T-helper 2 cell treated with Interferon-gamma antibody and Interleukin-4, amounts not matched to agents 5 μg/mL and 100 μg/mL, for 36 hours (primary cell): ENCODE measurements around the gene RPP40.
A peak's percentile ranks its signal among the peaks of the same experiment; 100 is the strongest.

Source experiments
- DNase-seq: peaks from one replicate; pipeline ENCODE4 v3.0.0; 2021; ENCODE audit warnings: low spot score
- H3K27ac Mint-ChIP-seq: one replicate; pipeline ENCODE4 v1.8.0; 2021; ENCODE audit warnings: mild to moderate bottlenecking, mixed read lengths
- H3K27me3 Mint-ChIP-seq: one replicate; pipeline ENCODE4 v1.8.0; 2021; ENCODE audit warnings: low read depth, mixed read lengths
- H3K36me3 Mint-ChIP-seq: one replicate; pipeline ENCODE4 v1.8.0; 2021; ENCODE audit warnings: low read depth, mixed read lengths
- H3K4me1 Mint-ChIP-seq: one replicate; pipeline ENCODE4 v1.8.0; 2021; ENCODE audit warnings: low read depth, mixed read lengths
- H3K4me3 Mint-ChIP-seq: one replicate; pipeline ENCODE4 v1.8.0; 2022; ENCODE audit warnings: mild to moderate bottlenecking, moderate library complexity, mixed read lengths
- H3K9me3 Mint-ChIP-seq: one replicate; pipeline ENCODE4 v1.8.0; 2021; ENCODE audit warnings: mixed read lengths

RPP40 gene

GRCh38 chr6:5004373-5005037 is 668 bp upstream of the RPP40 start:
- H3K4me1 Mint-ChIP-seq, result peaks cover 9% of the 10 kb centered on the region
- DNase-seq, result no peak
- no peaks in the 10 kb centered on the region for H3K36me3 Mint-ChIP-seq
- H3K27ac Mint-ChIP-seq, result peak overlapping the region; percentile 89
- peak overlapping the region; percentile 89 for H3K4me3 Mint-ChIP-seq
- H3K9me3 Mint-ChIP-seq, result no peaks in the 10 kb centered on the region
- no peaks in the 10 kb centered on the region for H3K27me3 Mint-ChIP-seq

GRCh38 chr6:4999586-4999985 is 4.3 kb downstream of the RPP40 start:
- Mint-ChIP-seq H3K9me3 (no peaks in the 10 kb centered on the region), H3K27me3 (no peaks in the 10 kb centered on the region), H3K36me3 (peaks cover 3% of the 10 kb centered on the region), H3K4me3 (no peak overlapping the region), H3K27ac (no peak overlapping the region), H3K4me1 (peaks cover 7% of the 10 kb centered on the region)
- DNase-seq, result no peak

GRCh38 chr6:4997862-4998261 is 6.0 kb downstream of the RPP40 start:
- peaks cover 5% of the 10 kb centered on the region for H3K36me3 Mint-ChIP-seq

GRCh38 chr6:4994741-4995140 is 9.1 kb downstream of the RPP40 start:
- Mint-ChIP-seq H3K4me1 (no peaks in the 10 kb centered on the region), H3K4me3 (no peak overlapping the region), H3K9me3 (no peaks in the 10 kb centered on the region), H3K36me3 (peaks cover 5% of the 10 kb centered on the region), H3K27ac (no peak overlapping the region), H3K27me3 (no peaks in the 10 kb centered on the region)
- no peak for DNase-seq

More at GRCh38 chr6:4997862-4998261, 6.0 kb downstream of the RPP40 start:
- no peaks in the 10 kb centered on the region for H3K9me3 Mint-ChIP-seq
- DNase-seq, result no peak
- no peak overlapping the region for H3K4me3 Mint-ChIP-seq
- H3K4me1 Mint-ChIP-seq, result no peaks in the 10 kb centered on the region
- H3K27me3 Mint-ChIP-seq, result no peaks in the 10 kb centered on the region
- no peak overlapping the region for H3K27ac Mint-ChIP-seq

GRCh38 chr6:4987432-4987831 is 16.4 kb downstream of the RPP40 start:
- H3K9me3 Mint-ChIP-seq, result no peaks in the 10 kb centered on the region
- H3K27me3 Mint-ChIP-seq, result no peaks in the 10 kb centered on the region
- no peak for DNase-seq
- no peak overlapping the region for H3K27ac Mint-ChIP-seq
- H3K36me3 Mint-ChIP-seq, result no peaks in the 10 kb centered on the region
- H3K4me3 Mint-ChIP-seq, result no peak overlapping the region
- no peaks in the 10 kb centered on the region for H3K4me1 Mint-ChIP-seq

GRCh38 chr6:4986999-4987398 is 16.8 kb downstream of the RPP40 start:
- Mint-ChIP-seq H3K27ac (no peak overlapping the region), H3K27me3 (no peaks in the 10 kb centered on the region), H3K36me3 (no peaks in the 10 kb centered on the region), H3K4me1 (no peaks in the 10 kb centered on the region), H3K9me3 (no peaks in the 10 kb centered on the region), H3K4me3 (no peak overlapping the region)
- no peak for DNase-seq

GRCh38 chr6:4983322-4983721 is 20.5 kb downstream of the RPP40 start:
- no peak for DNase-seq
- Mint-ChIP-seq H3K27me3 (no peaks in the 10 kb centered on the region), H3K4me3 (no peak overlapping the region), H3K4me1 (no peaks in the 10 kb centered on the region), H3K36me3 (peaks cover 3% of the 10 kb centered on the region), H3K9me3 (peaks cover 10% of the 10 kb centered on the region), H3K27ac (no peak overlapping the region)

- peaks cover 13% of the 10 kb centered on the region for H3K9me3 Mint-ChIP-seq
- no peak overlapping the region for H3K4me3 Mint-ChIP-seq
- H3K27me3 Mint-ChIP-seq, result peaks cover 3% of the 10 kb centered on the region
- H3K27ac Mint-ChIP-seq, result no peak overlapping the region
- DNase-seq, result no peak
- no peaks in the 10 kb centered on the region for H3K4me1 Mint-ChIP-seq
- H3K36me3 Mint-ChIP-seq, result peaks cover 3% of the 10 kb centered on the region
Measured at GRCh38 chr6:4981761-4982160, 22.1 kb downstream of the RPP40 start.

GRCh38 chr6:4979426-4979825 is 24.4 kb downstream of the RPP40 start:
- Mint-ChIP-seq H3K27me3 (peaks cover 5% of the 10 kb centered on the region), H3K36me3 (peaks cover 3% of the 10 kb centered on the region), H3K9me3 (peaks cover 13% of the 10 kb centered on the region), H3K27ac (no peak overlapping the region), H3K4me1 (no peaks in the 10 kb centered on the region), H3K4me3 (no peak overlapping the region)
- DNase-seq, result no peak

GRCh38 chr6:4977468-4977867 is 26.4 kb downstream of the RPP40 start:
- no peak overlapping the region for H3K4me3 Mint-ChIP-seq
- H3K36me3 Mint-ChIP-seq, result peaks cover 3% of the 10 kb centered on the region
- H3K9me3 Mint-ChIP-seq, result peaks cover 13% of the 10 kb centered on the region
- H3K27me3 Mint-ChIP-seq, result peaks cover 5% of the 10 kb centered on the region
- no peak overlapping the region for H3K27ac Mint-ChIP-seq
- no peaks in the 10 kb centered on the region for H3K4me1 Mint-ChIP-seq
- DNase-seq, result no peak

- H3K27ac Mint-ChIP-seq, result no peak overlapping the region
- H3K4me1 Mint-ChIP-seq, result no peaks in the 10 kb centered on the region
- peaks cover 5% of the 10 kb centered on the region for H3K27me3 Mint-ChIP-seq
- DNase-seq, result no peak
- peaks cover 12% of the 10 kb centered on the region for H3K9me3 Mint-ChIP-seq
- H3K36me3 Mint-ChIP-seq, result peaks cover 3% of the 10 kb centered on the region
- no peak overlapping the region for H3K4me3 Mint-ChIP-seq
Measured at GRCh38 chr6:4975506-4975905, 28.3 kb downstream of the RPP40 start.

- Mint-ChIP-seq H3K27ac (no peak overlapping the region), H3K4me1 (no peaks in the 10 kb centered on the region), H3K4me3 (no peak overlapping the region), H3K9me3 (peaks cover 9% of the 10 kb centered on the region), H3K36me3 (peaks cover 3% of the 10 kb centered on the region), H3K27me3 (peaks cover 8% of the 10 kb centered on the region)
- DNase-seq, result no peak
Measured at GRCh38 chr6:4974962-4975361, 28.9 kb downstream of the RPP40 start.

GRCh38 chr6:4973982-4974745 is 29.7 kb downstream of the RPP40 start:
- Mint-ChIP-seq H3K27ac (no peak overlapping the region), H3K4me1 (no peaks in the 10 kb centered on the region)

GRCh38 chr6:4973415-4973814 is 30.4 kb downstream of the RPP40 start:
- Mint-ChIP-seq H3K36me3 (no peaks in the 10 kb centered on the region), H3K27me3 (peaks cover 10% of the 10 kb centered on the region), H3K27ac (no peak overlapping the region), H3K4me3 (no peak overlapping the region), H3K4me1 (no peaks in the 10 kb centered on the region), H3K9me3 (peaks cover 4% of the 10 kb centered on the region)
- DNase-seq, result no peak

More at GRCh38 chr6:4973982-4974745, 29.7 kb downstream of the RPP40 start:
- Mint-ChIP-seq H3K9me3 (peaks cover 4% of the 10 kb centered on the region), H3K4me3 (no peak overlapping the region), H3K27me3 (peaks cover 10% of the 10 kb centered on the region), H3K36me3 (no peaks in the 10 kb centered on the region)
- no peak for DNase-seq
